Neural progenitor cell (in vitro differentiated cells): ENCODE measurements around the gene USP2.

Source experiments
- CTCF ChIP-seq: fragments of 200-600 bp; sonication (generic); IDR thresholded peaks from 2 replicates; pipeline ENCODE4 v1.5.1; 2017; ENCODE audit warnings: antibody characterized with exemption, mild to moderate bottlenecking
- EZH2 ChIP-seq: fragments of 200-600 bp; sonication (generic); IDR thresholded peaks from 2 replicates; pipeline ENCODE4 v1.6.1; 2017; ENCODE audit warnings: antibody characterized with exemption, mild to moderate bottlenecking, moderate library complexity
- EZH2phosphoT487 ChIP-seq: fragments of 200-600 bp; sonication (generic); IDR thresholded peaks from 2 replicates; pipeline ENCODE4 v1.6.1; 2017; ENCODE audit warnings: antibody characterized with exemption

GRCh38 chr11:119414321-119414720 is 32.8 kb upstream of the USP2 start:
- no peak for TF ChIP-seq CTCF
- no peak for TF ChIP-seq EZH2
- TF ChIP-seq EZH2phosphoT487 = no peak
